M059J (cell line): ENCODE measurements around the gene P2RX7. TPM values are rescaled to one million over a fixed set of nuclear protein-coding genes. Genes with fewer than 3 reads are reported as not detected.

Source experiments
- DNase-seq: peaks from one replicate; pipeline ENCODE4 v3.0.0-alpha.2; 2012; ENCODE audit warnings: low read depth
- total RNA-seq: library from RNA; depleted of rRNA; stranded (reverse); fragments of >200 nt; shearing (Covaris generic); gene quantifications from 2 replicates; pipeline ENCODE4 v1.2.3, GENCODE V29; 2014

The P2RX7 gene
- total RNA-seq, 1 experiment from 2014 or later: 6.1 TPM

DNA sequence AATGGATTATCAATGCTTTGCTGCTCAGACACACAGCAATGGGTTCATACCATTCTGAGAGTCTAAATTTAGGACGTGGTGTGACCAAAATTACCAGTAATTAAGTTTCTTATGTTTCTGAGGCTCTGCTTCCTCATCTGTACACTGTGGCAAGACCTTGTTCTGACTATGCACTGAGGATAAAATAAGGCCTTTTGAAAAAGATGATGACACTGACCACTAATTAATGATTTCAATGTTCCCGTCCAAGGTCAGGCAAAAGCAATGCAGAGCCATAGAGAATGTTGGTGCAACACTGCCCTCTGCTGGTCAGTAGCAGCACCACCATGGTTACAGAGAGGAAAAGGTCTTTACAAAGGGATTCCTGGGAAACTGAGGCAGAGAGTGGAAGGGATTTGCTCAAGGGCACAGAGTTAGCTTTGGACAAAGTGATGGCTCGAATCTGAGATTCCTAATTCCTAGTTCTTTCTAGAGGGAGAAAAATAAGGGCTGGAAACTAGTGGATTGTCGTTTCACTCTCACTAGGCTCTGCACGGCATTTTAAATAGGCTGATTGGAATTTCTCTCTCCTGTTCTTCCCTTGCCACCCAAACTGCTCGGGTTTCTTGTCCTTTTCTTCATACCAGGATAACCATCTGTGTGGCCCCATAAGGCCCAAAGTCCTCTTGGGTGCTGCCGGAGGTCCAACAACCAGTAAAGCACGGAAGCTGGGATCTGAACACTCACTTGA is 22.3 kb upstream of the P2RX7 start:
- peak; percentile 60 for DNase-seq

DNA sequence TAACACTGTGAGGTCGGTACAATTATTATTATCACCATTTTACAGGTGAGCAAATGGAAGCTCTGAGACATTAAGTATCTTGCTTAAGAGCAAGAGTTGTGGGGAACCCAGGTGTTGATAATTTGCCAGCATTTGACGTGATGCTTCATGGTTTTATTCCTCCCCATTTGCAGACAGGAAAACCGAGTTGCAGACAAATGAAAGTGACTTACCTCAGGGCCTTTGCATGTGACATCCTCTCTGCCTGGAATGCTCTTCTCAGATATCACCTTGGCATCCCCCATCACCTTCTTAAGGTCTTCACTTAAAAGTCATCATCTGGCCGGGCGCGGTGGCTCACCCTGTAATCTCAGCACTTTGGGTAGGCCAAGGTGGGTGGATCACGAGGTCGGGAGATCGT is 21.0 kb upstream of the P2RX7 start:
- no peak for DNase-seq

DNA sequence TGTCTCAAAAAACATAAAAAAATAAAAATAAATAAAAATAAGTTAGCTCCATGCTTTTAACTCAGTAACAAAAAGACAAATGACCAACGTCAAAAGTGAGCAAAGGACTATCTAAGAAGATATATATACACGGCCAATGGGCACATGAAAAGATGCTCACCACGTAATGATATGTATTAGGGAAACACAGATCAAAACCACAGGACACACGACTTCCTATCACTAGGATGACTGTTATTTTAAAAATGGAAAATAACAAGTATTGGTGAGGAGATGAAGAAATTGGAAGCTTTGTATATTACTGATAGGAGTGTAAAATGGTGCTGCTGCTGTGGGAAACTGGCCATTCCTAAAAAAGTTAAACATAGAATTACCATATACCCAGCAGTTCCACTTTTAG is 20.2 kb upstream of the P2RX7 start:
- no peak for DNase-seq

DNA sequence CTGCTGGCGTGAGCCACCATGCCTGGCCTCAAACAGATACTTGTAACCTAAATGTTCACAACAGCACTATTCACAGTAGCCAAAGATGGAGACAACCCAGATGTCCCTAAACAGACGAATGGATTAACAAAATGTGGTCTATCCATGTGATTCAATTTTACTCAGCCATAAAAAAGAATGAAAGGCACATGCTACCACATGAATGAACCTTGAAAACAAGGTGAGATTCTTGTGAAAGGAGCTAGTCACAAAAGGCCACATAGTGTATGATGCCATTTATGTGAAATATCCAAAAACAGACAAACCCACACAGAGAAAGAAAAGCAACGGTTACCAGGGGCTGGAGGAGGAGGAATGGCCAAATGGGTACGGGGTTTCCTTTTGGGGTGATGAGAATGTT is 19.6 kb upstream of the P2RX7 start:
- no peak for DNase-seq

DNA sequence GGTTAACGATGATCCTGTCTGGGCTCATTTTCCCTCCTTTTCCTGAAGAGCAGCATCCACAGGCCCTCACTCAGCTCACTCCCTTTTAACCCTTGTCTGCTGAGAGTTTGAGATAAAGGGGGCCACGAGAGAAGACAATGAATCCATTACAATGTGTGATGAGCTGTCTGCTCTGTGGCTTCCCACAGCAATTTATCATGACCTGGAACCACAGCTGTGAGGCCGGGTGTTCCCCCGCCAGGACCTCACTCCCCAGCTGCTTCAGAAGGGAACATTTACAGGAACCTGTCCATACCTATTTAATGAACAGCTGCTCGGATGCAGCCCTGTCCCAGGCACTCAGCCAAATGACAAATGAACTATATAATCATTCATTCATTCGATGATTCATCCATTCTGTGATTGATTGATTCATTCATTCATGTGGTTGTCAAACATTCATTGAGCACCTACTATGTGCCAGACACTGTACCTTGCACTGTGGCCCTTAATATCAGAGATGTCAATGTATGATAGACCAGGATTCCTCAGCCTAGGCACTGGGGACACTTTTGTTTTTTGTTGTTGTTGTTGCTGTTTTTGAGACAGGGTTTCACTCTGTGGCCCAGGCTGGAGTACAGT is 18.5 kb upstream of the P2RX7 start:
- DNase-seq: peak; percentile 31

DNA sequence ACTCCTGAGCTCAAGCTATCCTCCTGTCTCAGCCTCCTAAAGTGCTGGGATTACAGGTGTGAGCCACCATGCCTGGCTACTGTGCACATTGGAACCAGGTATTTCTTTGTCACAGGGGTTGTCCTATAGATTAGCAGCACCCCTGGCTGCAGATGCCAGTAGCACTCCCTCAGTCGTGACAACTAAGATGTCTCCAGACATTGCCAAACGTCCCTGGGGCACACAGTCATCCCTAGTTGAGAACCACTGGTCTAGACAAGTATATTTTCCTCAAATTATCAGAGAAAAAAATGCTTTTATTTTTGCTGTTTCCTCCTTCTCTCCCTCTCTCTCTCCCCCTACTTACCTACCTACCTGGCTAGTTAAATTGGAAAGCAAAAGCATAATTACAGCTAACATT is 17.9 kb upstream of the P2RX7 start:
- DNase-seq: no peak

DNA sequence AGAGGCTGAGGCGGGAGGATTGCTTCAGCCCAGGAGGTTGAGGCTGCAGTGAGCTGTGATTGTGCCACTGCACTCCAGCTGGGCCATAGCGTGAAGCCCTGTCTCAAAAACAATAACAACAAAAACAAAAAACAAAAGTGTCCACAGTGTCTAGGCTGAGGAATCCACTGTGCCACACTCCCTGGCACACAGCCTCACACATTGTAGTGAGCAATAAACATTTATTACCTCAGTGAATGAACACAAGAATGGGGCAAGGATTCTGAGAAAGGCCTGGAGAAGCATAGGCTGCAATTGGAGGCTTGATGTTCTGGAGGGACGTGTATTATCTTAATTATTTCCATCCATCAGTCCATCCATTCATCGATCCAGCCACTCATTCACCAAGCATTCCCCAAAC is 17.1 kb upstream of the P2RX7 start:
- DNase-seq: no peak

DNA sequence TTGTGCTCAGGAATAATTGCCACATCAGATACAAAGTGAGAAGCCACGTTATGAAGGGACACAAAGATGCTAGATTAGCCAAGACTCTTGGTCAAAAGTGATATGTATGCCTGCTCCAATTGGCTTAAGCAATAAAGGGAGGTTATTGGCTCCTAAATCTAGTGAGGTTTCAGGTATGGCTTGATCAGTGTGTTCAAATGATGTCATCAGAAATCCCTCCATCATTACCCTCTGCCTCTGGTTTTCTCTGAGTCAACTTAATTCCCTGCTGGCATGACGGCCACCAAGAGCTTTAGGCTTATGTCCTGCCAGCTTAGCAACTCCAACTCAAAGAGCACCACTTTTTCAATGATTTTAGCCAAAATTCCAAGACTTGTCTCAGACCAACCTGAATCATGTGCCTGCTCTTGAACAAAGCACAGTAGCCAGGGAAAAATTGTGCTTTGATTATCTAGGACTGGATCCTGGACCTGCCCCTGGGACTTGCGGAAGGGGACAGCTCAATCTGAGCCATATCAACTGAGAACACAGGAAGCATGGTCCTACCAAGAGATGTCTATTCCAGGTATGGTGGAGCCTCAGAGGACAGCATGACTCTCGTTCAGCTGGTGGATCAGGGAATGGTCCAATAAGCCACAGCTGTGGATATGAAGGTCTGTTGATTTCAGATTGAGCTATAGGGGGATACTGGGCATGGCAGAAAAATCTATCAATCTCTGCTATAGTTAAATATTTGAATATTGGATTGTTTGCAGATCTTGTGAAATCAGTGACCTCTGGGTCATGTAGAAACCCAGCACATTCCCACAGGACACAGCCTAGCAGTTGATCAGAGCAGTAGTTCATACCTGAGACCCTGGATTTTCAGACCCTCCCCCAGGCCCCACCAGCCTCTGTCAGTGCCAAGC is 16.1 kb upstream of the P2RX7 start:
- DNase-seq: no peak

DNA sequence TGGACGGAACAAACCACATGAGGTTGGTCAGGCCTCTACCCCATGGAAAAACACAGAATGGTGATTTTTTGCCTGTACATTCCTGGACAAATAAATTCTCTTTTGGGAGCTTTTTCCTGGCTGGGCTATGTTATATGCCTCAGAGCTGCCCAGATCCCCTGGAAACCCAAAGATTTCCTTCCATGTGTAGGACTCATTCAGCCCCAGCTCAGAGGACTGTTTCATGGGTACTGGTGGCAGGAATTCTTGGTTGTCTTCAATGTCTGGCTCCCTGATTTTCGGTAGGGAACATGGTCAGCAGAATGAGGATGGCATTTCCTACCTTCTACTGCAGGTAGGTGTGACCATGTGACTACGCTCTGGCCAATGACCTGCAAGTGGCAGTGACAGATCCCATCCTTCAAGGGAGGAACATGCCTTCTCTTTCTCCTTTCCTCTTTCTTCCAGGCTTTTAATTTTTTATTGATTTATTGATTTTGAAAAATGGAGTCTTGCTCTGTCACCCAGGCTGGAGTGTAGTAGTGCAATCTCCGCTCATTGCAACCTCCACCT is 15.4 kb upstream of the P2RX7 start:
- no peak for DNase-seq

DNA sequence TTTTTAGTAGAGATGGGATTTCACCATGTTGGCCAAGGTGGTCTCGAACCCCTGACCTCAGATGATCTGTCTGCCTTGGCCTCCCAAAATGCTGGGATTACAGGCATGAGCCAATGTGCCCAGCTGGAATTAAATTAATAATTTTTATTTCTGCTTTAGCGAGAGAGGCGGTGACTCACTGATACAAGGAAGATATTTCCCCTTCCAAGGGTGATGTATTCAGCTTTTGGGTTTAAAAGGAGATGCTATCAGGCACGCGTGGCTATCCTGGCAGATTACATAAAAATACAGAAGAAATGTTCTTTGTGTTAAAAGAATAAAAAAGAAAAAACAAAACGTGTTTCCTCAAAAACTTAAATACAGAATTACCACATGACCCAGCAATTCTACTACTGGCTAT is 12.4 kb upstream of the P2RX7 start:
- DNase-seq: peak; percentile 61

DNA sequence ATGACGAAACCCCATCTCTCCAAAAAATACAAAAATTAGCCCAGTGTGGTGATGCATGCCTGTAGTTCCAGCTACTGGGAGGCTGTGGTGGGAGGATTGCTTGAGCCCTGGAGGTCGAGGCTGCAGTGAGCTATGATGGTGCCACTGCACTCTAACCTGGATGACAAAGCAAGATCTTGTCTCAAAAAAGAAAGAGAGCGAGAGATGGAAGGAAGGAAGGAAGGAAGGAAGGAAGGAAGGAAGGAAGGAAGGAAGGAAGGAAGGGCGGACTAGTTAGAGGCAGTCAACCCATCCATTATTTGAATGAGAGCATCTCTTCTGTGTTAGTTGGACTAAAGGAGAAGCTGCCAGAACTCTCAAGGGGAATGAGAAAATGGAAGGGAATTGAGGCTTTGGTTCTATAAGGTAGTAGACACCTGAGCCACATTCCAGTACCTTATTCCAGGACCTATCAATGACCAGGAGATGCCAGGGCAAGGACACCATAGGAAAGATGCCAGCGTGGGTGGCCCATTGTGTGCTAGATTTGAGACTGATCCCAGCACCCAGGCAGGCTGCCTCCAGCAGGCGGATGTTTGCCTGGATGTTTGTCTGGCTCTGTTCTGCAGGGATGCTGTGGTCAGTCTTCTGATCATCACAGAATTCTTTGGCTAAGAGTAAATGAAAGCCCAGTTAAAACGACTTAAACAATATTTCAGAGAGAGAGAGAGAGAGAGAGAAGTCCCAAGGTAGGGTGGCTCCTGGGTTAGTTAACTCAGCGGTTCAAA is 11.5 kb upstream of the P2RX7 start:
- DNase-seq: no peak

DNA sequence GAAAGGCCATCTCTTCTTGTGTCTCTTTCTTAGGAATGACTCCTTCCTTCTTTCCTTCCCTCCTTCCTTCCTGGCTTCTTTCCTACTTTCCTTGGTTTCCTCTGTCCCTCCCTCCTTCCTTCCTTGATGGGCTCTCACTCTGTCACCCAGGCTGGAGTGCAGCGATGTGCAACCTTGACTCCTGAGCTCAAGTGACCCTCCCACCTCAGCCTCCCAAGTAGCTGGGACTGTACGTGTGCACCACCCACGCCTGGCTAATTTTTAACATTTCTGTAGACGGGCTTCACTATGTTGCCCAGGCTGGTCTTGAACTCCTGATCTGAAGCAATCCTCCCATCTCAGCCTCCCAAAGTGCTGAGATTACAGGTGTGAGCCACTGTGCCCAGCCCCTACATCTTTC is 10.9 kb upstream of the P2RX7 start:
- DNase-seq: no peak

DNA sequence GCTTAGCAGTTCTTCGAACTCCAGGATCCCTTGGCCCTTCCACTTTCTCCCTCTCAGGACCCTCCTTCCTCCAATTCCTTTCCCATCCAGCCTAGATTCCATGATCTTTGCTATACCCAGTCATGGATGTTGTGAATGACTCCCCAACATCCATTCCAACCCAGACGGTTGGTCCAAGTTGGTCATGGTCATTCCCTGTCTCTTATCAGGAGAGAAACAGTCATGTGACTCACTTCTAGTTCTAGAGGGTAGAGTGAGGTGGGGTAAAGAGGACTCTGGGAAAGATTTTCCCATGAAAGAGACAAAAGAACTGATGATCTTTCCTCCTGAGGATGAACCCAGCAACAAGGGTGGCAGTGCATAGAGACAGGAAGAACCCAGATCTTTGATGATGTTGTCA is 9.2 kb upstream of the P2RX7 start:
- no peak for DNase-seq

DNA sequence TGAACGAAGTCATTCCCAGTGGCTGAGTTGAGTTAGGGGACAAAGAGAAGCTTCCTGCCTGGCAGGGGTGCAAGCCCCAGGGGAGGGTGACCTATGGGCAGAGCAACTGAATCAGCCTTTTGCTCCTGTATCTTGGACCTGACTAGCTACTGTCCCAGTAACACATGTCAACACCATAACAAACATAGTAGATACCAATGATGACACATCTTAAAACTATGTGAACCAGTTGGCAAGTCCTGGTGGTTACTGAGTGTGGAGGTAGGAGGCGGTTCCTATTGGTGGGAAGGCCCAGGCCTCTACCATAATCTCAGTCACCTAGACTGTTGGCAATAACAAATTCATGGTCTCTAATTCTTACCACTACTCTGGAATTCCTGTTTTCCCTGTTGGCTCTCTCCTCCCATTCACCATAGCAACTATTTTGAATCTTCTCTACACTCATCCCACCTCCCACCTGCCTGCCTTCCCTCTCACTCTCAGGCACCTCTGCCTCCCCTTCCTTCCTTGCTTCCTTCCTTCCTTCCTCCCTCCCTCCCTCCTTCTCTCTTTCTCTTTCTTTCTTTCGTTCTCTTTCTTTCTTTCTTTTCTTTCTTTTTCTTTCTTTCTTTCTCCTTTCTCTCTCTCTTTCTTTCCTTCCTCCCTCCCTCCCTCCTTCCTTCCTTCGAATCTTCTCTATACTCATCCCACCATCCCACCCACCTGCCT is 8.1 kb upstream of the P2RX7 start:
- peak; percentile 100 for DNase-seq

DNA sequence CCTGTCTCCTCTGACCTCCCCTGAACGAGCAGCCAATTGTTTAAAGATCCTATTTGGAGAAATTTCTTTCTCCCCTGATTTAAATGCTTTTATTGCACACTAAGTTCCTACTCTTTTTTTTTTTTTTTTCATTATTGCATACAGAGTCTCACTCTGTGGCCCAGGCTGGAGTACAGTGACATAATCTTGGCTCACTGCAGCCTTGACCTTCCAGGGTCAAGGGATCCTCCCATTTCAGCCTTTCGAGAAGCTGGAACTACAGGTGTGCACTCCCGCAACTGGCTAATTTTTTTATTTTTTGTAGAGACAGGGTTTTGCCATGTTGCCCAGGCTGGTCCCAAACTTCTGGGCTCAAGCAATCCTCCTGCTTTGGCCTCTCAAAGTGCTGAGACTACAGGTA is 5.2 kb upstream of the P2RX7 start:
- DNase-seq: no peak

DNA sequence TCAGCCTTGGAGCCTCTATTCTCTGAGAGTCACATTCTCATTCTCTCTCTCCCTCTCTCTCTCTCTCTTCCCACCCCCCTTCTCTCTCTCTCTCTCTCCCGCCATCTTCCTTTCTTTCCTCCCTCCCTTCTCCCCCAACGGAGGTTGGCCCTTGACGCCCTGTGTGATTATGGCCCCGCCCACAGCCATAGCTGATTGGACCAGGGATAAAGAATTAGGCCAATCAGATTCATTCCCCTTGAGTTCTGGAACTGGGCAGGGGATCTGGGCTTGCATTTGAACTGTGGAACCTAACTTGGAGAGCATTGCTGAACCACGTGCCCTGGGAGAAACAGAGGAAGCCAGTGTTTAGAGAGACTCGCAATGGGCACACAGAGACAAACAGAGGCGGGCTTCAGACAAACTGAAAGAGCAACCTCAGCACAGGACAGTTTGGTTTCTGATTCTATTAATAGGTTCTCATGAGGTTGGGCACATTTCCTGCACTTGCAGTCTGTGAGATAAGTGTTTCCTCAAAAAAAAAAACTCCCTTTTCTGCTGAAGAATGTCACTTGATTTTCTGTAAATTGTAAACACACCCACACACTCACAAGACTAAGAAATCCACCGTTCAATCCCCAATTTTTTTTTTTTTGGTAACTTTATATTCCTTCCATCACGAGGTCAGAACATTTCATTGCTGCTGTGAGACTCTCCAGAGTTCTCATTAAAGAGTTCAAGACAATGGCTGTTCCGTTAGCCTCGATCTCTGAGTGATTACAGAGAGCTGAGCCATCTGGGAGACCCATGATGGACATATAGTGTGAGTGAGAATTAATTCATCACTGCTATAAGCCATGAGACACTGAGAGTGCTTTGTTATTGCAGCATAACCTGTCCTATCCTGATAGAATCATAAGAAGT is 3.5 kb upstream of the P2RX7 start:
- peak; percentile 73 for DNase-seq

DNA sequence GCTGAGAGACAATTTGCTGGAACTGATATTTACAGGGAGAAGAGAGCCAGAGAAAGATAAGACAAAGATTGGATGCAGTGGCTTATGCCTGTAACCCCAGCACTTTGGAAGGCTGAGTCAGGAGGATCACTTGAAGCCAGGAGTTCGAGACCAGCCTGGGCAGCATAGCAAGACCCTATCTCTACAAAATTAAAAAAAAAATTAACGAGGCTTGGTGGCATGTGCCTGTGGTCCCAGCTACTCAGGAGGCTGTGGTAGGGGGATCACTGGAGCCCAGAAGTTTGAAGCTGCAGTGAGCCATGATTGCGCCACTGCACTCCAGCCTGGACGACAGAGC is 2.9 kb upstream of the P2RX7 start:
- no peak for DNase-seq

DNA sequence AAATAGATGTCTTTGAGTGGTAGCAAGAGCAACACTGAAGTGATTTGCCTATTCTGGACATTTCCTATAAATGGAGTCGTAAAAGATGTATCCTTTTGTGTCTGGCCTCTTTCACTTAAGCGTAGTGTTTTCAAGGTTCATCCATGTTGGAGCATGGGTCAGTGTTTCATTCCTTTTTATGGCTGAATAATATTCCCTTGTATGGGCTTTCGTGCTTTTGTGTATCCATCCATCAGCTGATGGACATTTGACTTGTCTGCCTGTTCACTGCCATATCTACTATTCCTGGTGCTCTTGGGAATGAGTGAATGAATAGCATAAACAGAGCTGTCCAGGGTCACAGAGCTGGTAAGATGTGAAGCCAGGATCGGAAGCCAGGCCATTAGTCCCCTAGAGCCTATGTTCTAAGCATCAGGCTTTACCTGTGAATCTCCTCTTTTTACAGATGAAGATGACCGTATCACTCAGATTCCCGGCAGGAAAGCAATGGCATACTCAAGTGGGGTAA is 1.8 kb upstream of the P2RX7 start:
- no peak for DNase-seq

DNA sequence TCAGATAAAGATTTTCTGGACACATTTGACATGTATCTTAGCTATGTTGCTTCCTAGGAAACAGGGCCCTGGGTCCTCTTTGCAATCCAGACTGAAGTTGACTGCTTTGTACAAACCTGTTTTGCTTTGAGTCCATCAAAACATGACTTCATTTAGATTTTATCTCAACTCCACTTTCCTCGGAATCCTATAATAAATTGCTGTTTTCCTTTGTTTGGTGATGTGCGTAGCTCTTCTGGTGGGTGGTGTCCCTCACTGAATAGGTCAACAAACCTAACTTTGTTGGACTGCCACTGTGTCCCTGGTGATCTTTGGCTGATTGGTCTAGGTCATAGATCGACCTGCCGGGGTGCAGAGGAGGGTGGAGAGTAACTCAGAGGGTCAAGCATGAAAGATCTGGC is 735 bp upstream of the P2RX7 start:
- DNase-seq: no peak

DNA sequence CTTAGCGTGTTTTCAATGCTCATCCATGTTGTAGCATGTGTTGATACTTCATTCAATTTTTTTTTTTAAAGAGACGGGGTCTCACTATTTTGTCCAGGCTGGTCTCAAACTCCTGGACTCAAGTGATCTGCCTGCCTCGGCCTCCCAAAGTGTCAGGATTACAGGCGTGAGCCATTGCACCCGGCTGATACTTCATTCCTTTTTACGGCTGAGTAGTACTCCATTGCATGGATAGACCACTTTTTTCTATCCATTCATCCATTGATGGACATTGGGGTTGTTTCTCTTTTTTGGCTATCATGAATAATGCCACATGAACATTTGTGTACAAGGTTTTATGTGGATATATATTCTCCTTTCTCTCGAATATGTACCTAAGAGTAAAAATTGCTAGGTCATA is 1.2 kb downstream of the P2RX7 start:
- no peak for DNase-seq
